Cardiac fibroblast (primary cell): Measurements from ENCODE around the gene OTC.

Experiments
- DNase-seq, 2 donors: peaks; one replicate each; pipeline versions ENCODE4 v3.0.0 to v3.0.0-alpha.2; 2010; ENCODE audit warnings: low read depth in 2 of 2
- H3K4me3 ChIP-seq, 2 donors: replicated peaks in 1 of 2; 1 replicate in 1 of 2; 2 replicates in 1 of 2; pipeline ENCODE4 v1.5.1; 2011; ENCODE audit warnings: low read depth in 2 of 2, low read length in 2 of 2, mild to moderate bottlenecking in 2 of 2, moderate library complexity in 1 of 2
- CTCF ChIP-seq: IDR thresholded peaks from one replicate; pipeline ENCODE4 v1.5.1; 2011; ENCODE audit warnings: low read depth, mild to moderate bottlenecking, low read length, inconsistent platforms

The OTC gene

GRCh38 chrX:38468563-38469157 is 116.3 kb downstream of the OTC start:
- TF ChIP-seq CTCF = no peak
- no peak overlapping the region for H3K4me3 ChIP-seq
- DNase-seq = no peak
